Inferior parietal cortex (tissue), 1 donor: Measurements from ENCODE around the gene XRCC2.
"Not testable (repeated sequence)": the region's sequence is repeated elsewhere in the genome, so short reads cannot be mapped to it uniquely, and the experiment has no call there.

ENCODE experiments used
- DNase-seq: peaks from one replicate; pipeline ENCODE4 v3.0.0-alpha.2; 2016; ENCODE audit errors: extremely low spot score

XRCC2 gene

GRCh38 chr7:152664636-152665035 lies 11.3 kb downstream of the XRCC2 start:
- DNase-seq = no peak

- DNase-seq = no peak
Measured at GRCh38 chr7:152663931-152664330, 12.0 kb downstream of the XRCC2 start.

- no peak for DNase-seq
Measured at GRCh38 chr7:152663148-152663740, 12.7 kb downstream of the XRCC2 start.

DNA sequence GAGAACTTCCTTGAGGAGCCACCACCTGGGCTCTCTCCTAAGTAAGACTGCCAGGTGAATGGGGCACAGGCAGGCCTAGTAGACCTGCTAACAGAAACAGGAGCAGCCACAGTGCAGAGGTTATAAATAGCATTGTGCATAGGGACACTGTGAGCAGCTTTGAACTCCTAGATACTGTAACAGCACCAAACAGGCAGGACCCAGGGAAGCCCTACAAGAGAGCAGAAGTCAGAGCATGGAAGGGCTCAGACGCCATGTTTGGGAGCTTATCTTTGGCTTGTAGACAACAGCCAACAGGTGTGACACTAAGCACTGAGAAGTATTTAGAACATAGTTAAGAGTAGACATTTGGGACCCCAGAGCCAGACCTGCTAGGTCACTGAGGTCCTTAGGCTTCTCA lies 14.5 kb downstream of the XRCC2 start:
- no peak for DNase-seq

GRCh38 chr7:152660021-152660420 lies 15.9 kb downstream of the XRCC2 start:
- no peak for DNase-seq

- DNase-seq = no peak
Measured at GRCh38 chr7:152654971-152655370, 21.0 kb downstream of the XRCC2 start.

DNA sequence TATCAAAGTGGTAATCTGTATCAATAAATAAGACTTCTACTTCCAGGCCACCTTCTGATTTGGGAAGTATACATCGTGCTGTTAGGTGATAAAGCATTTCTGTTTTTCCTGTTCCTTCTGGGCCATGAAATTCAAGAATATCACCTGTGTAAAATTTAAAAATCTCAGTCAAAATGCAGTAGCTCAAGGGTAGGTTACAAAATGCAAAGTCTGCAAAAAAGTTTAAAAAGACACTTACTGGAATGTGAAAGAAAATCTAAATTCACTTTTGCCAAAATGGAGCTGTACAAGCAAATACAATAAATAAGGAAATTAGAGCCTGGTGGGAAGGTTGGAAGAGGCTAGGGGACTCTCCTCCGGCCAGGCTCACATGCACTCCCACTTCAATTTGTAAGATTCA lies 26.7 kb downstream of the XRCC2 start:
- DNase-seq = no peak

DNA sequence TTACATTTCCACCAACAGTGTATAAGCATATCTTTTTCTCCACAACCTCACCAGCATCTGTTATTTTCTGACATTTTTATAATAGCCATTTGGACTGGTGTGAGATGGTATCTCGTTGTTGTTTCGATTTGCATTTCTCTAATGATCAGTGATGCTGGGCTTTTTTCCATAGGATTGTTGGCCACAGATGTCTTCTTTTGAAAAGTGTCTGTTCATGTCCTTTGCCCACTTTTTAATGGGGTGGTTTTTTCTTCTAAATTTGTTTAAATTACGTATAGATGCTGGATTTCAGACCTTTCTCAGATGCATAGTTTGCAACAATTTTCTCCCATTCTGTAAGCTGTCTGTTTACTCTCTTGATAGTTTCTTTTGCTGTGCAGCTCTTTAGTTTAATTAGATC lies 28.9 kb downstream of the XRCC2 start:
- DNase-seq = no peak

DNA sequence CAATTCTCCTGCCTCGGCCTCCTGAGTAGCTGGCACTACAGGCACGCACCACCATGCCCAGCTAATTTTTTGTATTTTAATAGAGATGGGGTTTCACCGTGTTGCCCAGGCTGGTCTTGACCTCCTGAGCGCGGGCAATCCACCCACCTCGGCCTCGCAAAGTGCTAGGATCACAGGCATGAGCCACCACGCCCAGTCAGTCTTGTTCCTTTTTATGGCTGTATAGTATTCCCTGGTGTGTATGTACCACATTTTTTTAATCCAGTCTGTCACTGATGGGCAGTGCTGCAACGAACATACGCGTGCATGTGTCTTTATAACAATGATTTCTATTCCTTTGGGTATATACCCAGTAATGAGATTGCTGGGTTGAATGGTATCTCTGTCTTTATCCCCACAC lies 29.4 kb downstream of the XRCC2 start:
- DNase-seq = not testable (repeated sequence)

DNA sequence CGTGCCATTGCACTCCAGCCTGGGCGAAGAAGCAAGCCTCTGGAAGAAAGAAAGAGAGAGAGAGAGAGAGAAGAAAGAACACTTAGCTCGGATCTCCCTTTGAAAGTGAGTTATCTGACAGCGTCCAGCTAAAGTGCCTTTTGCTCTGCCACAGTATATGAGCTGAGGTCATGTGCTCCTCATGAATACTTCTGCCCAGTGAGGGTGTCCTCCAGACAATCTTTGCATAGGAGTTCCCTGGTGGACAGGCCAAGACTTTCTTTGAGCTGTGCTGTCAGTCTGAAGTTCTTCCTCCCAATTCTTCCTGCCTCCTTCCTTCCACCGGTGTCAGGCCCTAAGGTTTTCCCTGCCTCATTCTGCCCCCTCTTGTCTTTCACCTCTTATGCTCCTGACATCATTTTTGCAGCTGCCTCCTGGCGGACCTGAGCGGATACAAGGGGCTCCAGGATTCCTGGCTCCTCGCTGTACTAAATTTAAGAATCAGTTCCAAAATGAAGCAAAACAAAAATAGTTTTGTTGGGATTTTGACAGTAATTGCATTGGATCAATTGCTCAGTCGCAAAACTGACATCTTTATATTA lies 31.9 kb downstream of the XRCC2 start:
- DNase-seq = no peak

DNA sequence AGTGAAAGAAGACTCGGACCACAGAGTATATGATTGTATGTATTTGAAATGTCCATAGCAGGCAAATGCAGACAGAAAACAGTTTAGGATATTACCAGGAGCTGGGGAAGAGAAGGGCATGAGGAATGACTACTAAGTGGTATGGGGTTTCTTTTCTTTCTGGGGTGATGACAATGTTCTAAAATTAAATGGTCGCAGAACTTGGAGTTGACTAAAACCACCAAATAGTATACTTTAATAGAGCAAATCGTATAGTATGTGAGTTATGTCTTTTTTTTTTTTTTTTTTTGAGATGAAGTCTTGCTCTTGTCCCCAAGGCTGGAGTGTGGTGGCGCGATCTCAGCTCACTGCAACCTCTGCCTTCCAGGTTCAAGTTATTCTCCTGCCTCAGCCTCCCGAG lies 34.6 kb downstream of the XRCC2 start:
- no peak for DNase-seq

DNA sequence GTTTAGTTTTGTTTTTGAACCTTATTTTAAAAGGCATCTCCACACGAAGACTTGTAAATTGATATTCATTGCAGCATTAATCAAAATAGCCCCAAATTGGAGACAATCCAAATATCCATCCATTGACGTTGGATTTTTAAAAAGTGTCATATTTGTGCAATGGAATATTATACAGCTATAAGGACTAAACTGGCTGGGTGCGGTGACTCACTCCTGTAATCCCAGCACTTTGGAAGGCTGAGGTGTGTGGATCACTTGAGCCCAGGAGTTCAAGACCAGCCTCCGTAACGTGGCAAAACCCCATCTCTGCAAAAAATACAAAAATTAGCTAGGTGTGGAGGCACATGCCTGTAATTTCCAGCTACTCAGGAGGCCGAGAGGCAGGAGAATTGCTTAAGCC lies 35.1 kb downstream of the XRCC2 start:
- no peak for DNase-seq

- no peak for DNase-seq
Measured at GRCh38 chr7:152637920-152638580, 37.9 kb downstream of the XRCC2 start.

GRCh38 chr7:152637161-152637560 lies 38.8 kb downstream of the XRCC2 start:
- no peak for DNase-seq

GRCh38 chr7:152636441-152636840 lies 39.5 kb downstream of the XRCC2 start:
- DNase-seq = no peak

GRCh38 chr7:152633504-152633903 lies 42.4 kb downstream of the XRCC2 start:
- DNase-seq = no peak

DNA sequence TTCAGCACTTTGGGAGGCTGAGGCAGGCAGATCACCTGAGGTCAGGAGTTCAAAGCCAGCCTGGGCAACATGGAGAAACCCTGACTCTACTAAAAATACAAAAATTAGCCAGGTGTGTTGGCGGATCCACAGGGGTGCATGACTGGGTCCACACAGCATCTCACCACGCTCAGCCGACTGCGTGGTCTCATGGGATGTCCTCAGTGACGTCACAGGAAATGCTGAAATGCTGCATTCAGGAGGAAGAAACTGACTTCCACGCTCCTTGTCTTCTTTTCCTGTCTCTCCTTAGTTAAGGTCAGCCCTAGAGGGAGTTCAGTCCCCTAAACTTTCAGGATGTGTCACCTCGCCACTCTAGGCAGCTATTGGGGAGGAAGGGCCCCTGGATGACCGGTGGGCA lies 42.9 kb downstream of the XRCC2 start:
- DNase-seq = no peak

GRCh38 chr7:152628772-152629171 lies 47.2 kb downstream of the XRCC2 start:
- DNase-seq = not testable (repeated sequence)

DNA sequence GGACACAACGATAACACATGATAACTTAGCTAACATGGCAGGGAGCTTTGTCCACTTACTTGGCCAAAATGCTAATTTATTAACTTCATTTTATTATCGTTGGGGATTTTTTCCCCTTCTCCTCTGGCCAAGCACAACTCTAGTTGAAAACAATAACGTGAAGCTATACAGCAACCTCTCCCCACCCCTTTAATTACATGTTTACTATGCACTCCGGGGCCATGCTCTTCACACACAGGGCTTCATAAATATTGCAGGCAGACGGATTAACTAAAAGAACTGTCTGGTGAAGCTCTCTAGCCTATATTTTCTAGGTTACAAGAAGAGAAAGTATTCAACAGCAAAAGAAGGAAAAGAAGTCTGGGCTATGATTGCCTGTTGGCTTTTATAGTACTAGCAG lies 51.7 kb downstream of the XRCC2 start:
- DNase-seq = no peak

GRCh38 chr7:152621426-152621825 lies 54.5 kb downstream of the XRCC2 start:
- no peak for DNase-seq

DNA sequence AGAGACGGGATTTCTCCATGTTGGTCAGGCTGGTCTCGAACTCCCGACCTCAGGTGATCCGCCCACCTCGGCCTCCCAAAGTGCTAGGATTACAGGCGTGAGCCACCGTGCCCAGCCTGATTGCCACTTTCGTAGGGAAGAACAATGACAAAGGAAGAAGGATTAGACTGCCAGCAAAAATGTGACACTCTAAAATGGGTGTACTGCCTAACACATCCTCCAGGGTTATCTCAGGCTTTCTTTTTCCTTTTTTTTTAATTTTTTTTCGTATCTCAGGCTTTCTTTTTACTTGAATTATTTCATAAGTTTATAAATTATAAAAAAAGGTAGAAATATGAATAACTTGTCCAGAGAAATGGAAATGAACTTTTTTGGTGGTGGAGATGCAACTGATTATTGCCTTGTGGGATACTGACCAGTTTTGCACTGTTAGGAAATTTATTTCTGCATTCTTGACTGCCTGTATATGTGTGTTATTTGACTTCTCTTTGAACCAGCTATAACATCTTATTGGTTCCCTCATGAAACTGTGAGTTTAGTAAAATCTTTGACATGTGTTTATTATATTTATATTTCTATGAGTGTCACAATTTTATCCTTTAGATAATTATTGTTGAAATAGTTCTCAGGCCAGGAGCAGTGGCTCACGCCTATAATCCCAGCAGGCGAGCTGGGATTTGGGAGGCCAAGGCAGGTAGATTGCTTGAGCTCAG lies 56.8 kb downstream of the XRCC2 start:
- DNase-seq = no peak

- no peak for DNase-seq
Measured at GRCh38 chr7:152618427-152618826, 57.5 kb downstream of the XRCC2 start.

DNA sequence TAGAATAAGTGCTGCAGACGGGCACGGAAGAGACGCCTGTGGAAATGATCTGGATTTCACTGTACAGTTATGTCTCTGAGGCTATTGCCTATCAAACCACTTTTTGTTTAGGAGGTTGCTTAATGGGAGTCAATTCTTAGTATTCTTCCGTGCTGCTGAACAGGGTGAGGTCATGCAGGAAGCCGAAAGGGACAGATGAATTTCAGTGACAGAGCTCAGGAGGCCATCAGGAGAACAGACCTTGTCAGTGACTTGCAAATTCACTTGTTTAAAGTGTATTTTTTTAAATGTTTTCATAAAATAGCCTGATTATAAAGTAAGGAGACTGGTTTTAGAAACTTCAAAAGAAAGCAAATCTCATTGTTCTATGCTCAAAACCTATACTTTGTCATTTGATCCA lies 58.9 kb downstream of the XRCC2 start:
- DNase-seq = no peak
